Measurements from ENCODE around the gene DOCK11. TPM values are rescaled to one million over a fixed set of nuclear protein-coding genes. Genes with fewer than 3 reads are reported as not detected.

DOCK11 gene
- total RNA-seq, 2 experiments from 2014 or later = 27.0 to 34.7 TPM

- BruUV-seq (replicated peaks) = no TSS peak
- no peaks in the 10 kb centered on the region for H3K4me1 ChIP-seq (ENCODE audit: insufficient read depth, low read length, poor library complexity, severe bottlenecking)
- no peaks in the 10 kb centered on the region for H3K9me3 ChIP-seq (ENCODE audit: low read length)
- H3K27ac ChIP-seq (ENCODE audit: low read depth, low read length, poor library complexity, severe bottlenecking) = no peak overlapping the region
- intact Hi-C loops (cut with micrococcal nuclease; ENCODE audit: unreplicated experiment) = no loop called here
- no peaks in the 10 kb centered on the region for H3K9me2 ChIP-seq (ENCODE audit: insufficient read depth, low read length)
- H4K20me1 ChIP-seq (ENCODE audit: insufficient read depth, low read length) = no peaks in the 10 kb centered on the region
- no peak overlapping the region for H3K4me3 ChIP-seq (ENCODE audit: low read depth, low read length, poor library complexity, severe bottlenecking)
- DNase-seq (ENCODE audit: low spot score) = no peak
- POLR2A ChIA-PET = no interaction called here
- 0 out of 2 replicates have a peak, but pooled peaks cover 8% of the 10 kb centered on the region for H3K79me2 ChIP-seq (ENCODE audit: insufficient read depth, low read depth, low read length)
- TF ChIP-seq EZH2phosphoT487 (IDR thresholded peaks at IDR 0.05; ENCODE audit: borderline replicate concordance, low read depth, low read length) = no peak
- TF ChIP-seq, protein P1, sequence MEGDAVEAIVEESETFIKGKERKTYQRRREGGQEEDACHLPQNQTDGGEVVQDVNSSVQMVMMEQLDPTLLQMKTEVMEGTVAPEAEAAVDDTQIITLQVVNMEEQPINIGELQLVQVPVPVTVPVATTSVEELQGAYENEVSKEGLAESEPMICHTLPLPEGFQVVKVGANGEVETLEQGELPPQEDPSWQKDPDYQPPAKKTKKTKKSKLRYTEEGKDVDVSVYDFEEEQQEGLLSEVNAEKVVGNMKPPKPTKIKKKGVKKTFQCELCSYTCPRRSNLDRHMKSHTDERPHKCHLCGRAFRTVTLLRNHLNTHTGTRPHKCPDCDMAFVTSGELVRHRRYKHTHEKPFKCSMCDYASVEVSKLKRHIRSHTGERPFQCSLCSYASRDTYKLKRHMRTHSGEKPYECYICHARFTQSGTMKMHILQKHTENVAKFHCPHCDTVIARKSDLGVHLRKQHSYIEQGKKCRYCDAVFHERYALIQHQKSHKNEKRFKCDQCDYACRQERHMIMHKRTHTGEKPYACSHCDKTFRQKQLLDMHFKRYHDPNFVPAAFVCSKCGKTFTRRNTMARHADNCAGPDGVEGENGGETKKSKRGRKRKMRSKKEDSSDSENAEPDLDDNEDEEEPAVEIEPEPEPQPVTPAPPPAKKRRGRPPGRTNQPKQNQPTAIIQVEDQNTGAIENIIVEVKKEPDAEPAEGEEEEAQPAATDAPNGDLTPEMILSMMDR (conservative IDR thresholded peaks at IDR 0.05; ENCODE audit: low read length) = no peak
- no peak overlapping the region for H2AFZ ChIP-seq (ENCODE audit: low read length)
- CTCF ChIA-PET (ENCODE audit: unreplicated experiment) = no interaction called here
- peaks cover under 1% of the 10 kb centered on the region; the same call in 1 of the 2 replicates for H3K36me3 ChIP-seq (ENCODE audit: insufficient read depth, low read length)
- H3K4me2 ChIP-seq (ENCODE audit: low read length) = no peak overlapping the region
Measured at GRCh38 chrX:118519411-118520215, 24.0 kb downstream of the DOCK11 start.

GRCh38 chrX:118520216-118521206 lies 24.9 kb downstream of the DOCK11 start:
- DNase-seq (ENCODE audit: low spot score) = no peak
- Histone ChIP-seq H2AFZ (ENCODE audit: low read length) (no peak overlapping the region), H4K20me1 (ENCODE audit: insufficient read depth, low read length) (no peaks in the 10 kb centered on the region), H3K4me2 (ENCODE audit: low read length) (no peak overlapping the region), H3K27ac (ENCODE audit: low read depth, low read length, poor library complexity, severe bottlenecking) (no peak overlapping the region), H3K36me3 (ENCODE audit: insufficient read depth, low read length) (no peaks in the 10 kb centered on the region), H3K9me2 (ENCODE audit: insufficient read depth, low read length) (no peaks in the 10 kb centered on the region), H3K9me3 (ENCODE audit: low read length) (no peaks in the 10 kb centered on the region), H3K79me2 (ENCODE audit: insufficient read depth, low read depth, low read length) (0 out of 2 replicates have a peak, but pooled peaks cover 8% of the 10 kb centered on the region), H3K4me3 (ENCODE audit: low read depth, low read length, poor library complexity, severe bottlenecking) (no peak overlapping the region), H3K4me1 (ENCODE audit: insufficient read depth, low read length, poor library complexity, severe bottlenecking) (no peaks in the 10 kb centered on the region)
- CTCF ChIA-PET (ENCODE audit: unreplicated experiment) = no interaction called here
- TF ChIP-seq, protein P1 (conservative IDR thresholded peaks at IDR 0.05; ENCODE audit: low read length) = no peak
- no peak for TF ChIP-seq EZH2phosphoT487 (IDR thresholded peaks at IDR 0.05; ENCODE audit: borderline replicate concordance, low read depth, low read length)
- no TSS peak for BruUV-seq (replicated peaks)
- POLR2A ChIA-PET = no interaction called here
- intact Hi-C loops (cut with micrococcal nuclease; ENCODE audit: unreplicated experiment) = no loop called here
